Neural cell (in vitro differentiated cells): Measurements from ENCODE around the gene EPAS1. TPM values are rescaled to one million over a fixed set of nuclear protein-coding genes. Genes with fewer than 3 reads are reported as not detected.

Experiments
- H2AFZ ChIP-seq: fragments of 200-600, 300-800 bp; sonication (generic), shearing (Covaris generic); 2 replicates; pipeline ENCODE4 v1.6.0; 2014; ENCODE audit warnings: low read depth, mild to moderate bottlenecking, antibody characterized with exemption, low read length, moderate library complexity
- H3F3A ChIP-seq: fragments of 200-600 bp; shearing (Covaris generic); 2 replicates; pipeline ENCODE4 v1.6.1; 2016; ENCODE audit warnings: mild to moderate bottlenecking, moderate library complexity, mixed read lengths, antibody characterized with exemption, low read length; ENCODE audit not compliant: insufficient read depth, poor library complexity, severe bottlenecking
- H3K27ac ChIP-seq: fragments of 200-600, 300-800 bp; sonication (generic), shearing (Covaris generic); 2 replicates; pipeline ENCODE4 v1.5.1; 2014; ENCODE audit warnings: mild to moderate bottlenecking, low read length, moderate library complexity
- H3K27me3 ChIP-seq: fragments of 300-800, 200-600 bp; sonication (generic), shearing (Covaris generic); 2 replicates; pipeline ENCODE4 v1.6.0; 2014; ENCODE audit warnings: mild to moderate bottlenecking, low read depth, low read length, moderate library complexity; ENCODE audit not compliant: insufficient read depth
- H3K36me3 ChIP-seq: fragments of 300-800, 200-600 bp; sonication (generic), shearing (Covaris generic); 2 replicates; pipeline ENCODE4 v1.5.1; 2014; ENCODE audit warnings: mild to moderate bottlenecking, antibody characterized with exemption, low read length, moderate library complexity; ENCODE audit not compliant: insufficient read depth
- H3K4me2 ChIP-seq: fragments of 300-800, 200-600 bp; sonication (generic), shearing (Covaris generic); 2 replicates; pipeline ENCODE4 v1.6.0; 2014; ENCODE audit warnings: mild to moderate bottlenecking, low read length
- H3K4me3 ChIP-seq: fragments of 300-800, 200-600 bp; sonication (generic), shearing (Covaris generic); 2 replicates; pipeline ENCODE4 v1.5.1; 2014; ENCODE audit warnings: mild to moderate bottlenecking, low read length, moderate library complexity
- H3K79me2 ChIP-seq: fragments of 200-600 bp; shearing (Covaris generic); replicated peaks from 2 replicates; pipeline ENCODE4 v1.6.0; 2014; ENCODE audit warnings: mild to moderate bottlenecking, low read length, moderate library complexity; ENCODE audit not compliant: insufficient read depth
- H3K9ac ChIP-seq: fragments of 300-800, 200-600 bp; sonication (generic), shearing (Covaris generic); 2 replicates; pipeline ENCODE4 v1.6.1; 2016; ENCODE audit warnings: mild to moderate bottlenecking, low read length, mixed read lengths
- H3K9me2 ChIP-seq: fragments of 200-600 bp; shearing (Covaris generic); 2 replicates; pipeline ENCODE4 v1.6.1; 2016; ENCODE audit warnings: mild to moderate bottlenecking, low read length, mixed read lengths; ENCODE audit not compliant: insufficient read depth
- H3K9me3 ChIP-seq: fragments of 200-600, 300-800 bp; sonication (generic), shearing (Covaris generic); 2 replicates; pipeline ENCODE4 v1.6.1; 2016; ENCODE audit warnings: mild to moderate bottlenecking, mixed run types, low read length, moderate library complexity, mixed read lengths
- H4K20me1 ChIP-seq: fragments of 200-600 bp; shearing (Covaris generic); 2 replicates; pipeline ENCODE4 v1.6.1; 2016; ENCODE audit warnings: mild to moderate bottlenecking, mixed run types; ENCODE audit not compliant: insufficient read depth
- CTCF ChIP-seq: fragments of 450-650 bp; IDR thresholded peaks from 2 replicates; pipeline ENCODE4 v1.5.1; 2014; ENCODE audit warnings: antibody characterized with exemption, mild to moderate bottlenecking, moderate library complexity; ENCODE audit not compliant: poor library complexity, severe bottlenecking
- EP300 ChIP-seq: fragments of 450-650 bp; conservative IDR thresholded peaks from 2 replicates; pipeline ENCODE4 v1.6.1; 2014; ENCODE audit warnings: antibody characterized with exemption, mild to moderate bottlenecking, moderate library complexity; ENCODE audit not compliant: poor library complexity, severe bottlenecking
- EZH2 ChIP-seq: fragments of 200-600, 300-800 bp; shearing (Covaris generic), sonication (generic); IDR thresholded peaks from 2 replicates; pipeline ENCODE4 v1.6.1; 2014; ENCODE audit warnings: antibody characterized with exemption, low read length, borderline replicate concordance, mild to moderate bottlenecking; ENCODE audit not compliant: insufficient read depth, poor library complexity, severe bottlenecking
- MXI1 ChIP-seq: fragments of 450-650 bp; conservative IDR thresholded peaks from 2 replicates; pipeline ENCODE4 v1.6.1; 2014; ENCODE audit warnings: antibody characterized with exemption, mild to moderate bottlenecking; ENCODE audit not compliant: poor library complexity, severe bottlenecking
- POLR2AphosphoS5 ChIP-seq: IDR thresholded peaks from 2 replicates; pipeline ENCODE4 v1.6.1; 2012
- RAD21 ChIP-seq: fragments of 450-650 bp; conservative IDR thresholded peaks from 2 replicates; pipeline ENCODE4 v1.6.1; 2014; ENCODE audit warnings: antibody characterized with exemption, mild to moderate bottlenecking, moderate library complexity
- REST ChIP-seq: IDR thresholded peaks from 2 replicates; pipeline ENCODE4 v1.6.1; 2012; ENCODE audit warnings: borderline replicate concordance
- SMC3 ChIP-seq: fragments of 450-650 bp; conservative IDR thresholded peaks from 2 replicates; pipeline ENCODE4 v1.6.1; 2014; ENCODE audit warnings: antibody characterized with exemption, mild to moderate bottlenecking, moderate library complexity; ENCODE audit not compliant: poor library complexity
- TAF1 ChIP-seq: IDR thresholded peaks from 2 replicates; pipeline ENCODE4 v1.6.1; 2012; ENCODE audit warnings: low read depth
- polyA plus RNA-seq: library from polyadenylated mRNA; depleted of rRNA; stranded (reverse); fragments of >200 nt; gene quantifications from 2 replicates; pipeline ENCODE4 v1.2.3, GENCODE V29; 2014

Gene EPAS1
- polyA plus RNA-seq, 1 donor from 2014 or later, result not detected

- H3K4me2 ChIP-seq, result no peak overlapping the region
- no peaks in the 10 kb centered on the region for H3K36me3 ChIP-seq
- H3K9ac ChIP-seq, result no peak overlapping the region
- no peaks in the 10 kb centered on the region for H3F3A ChIP-seq
- H3K9me2 ChIP-seq, result no peaks in the 10 kb centered on the region
- no peaks in the 10 kb centered on the region for H3K79me2 ChIP-seq
- H4K20me1 ChIP-seq, result no peaks in the 10 kb centered on the region
- no peak overlapping the region for H3K4me3 ChIP-seq
- no peak for TF ChIP-seq POLR2AphosphoS5
- no peak for TF ChIP-seq TAF1
- TF ChIP-seq MXI1, result no peak
- TF ChIP-seq EZH2, result no peak
- no peak for TF ChIP-seq RAD21
- TF ChIP-seq SMC3, result no peak
- TF ChIP-seq REST, result no peak
- TF ChIP-seq CTCF, result no peak
- TF ChIP-seq EP300, result no peak
- H3K27ac ChIP-seq, result no peak overlapping the region
- H2AFZ ChIP-seq, result no peak overlapping the region
- no peaks in the 10 kb centered on the region for H3K27me3 ChIP-seq
- no peaks in the 10 kb centered on the region for H3K9me3 ChIP-seq
Observed at GRCh38 chr2:46259777-46260168, 37.4 kb upstream of the EPAS1 start.

- Histone ChIP-seq H3K4me3 (no peak overlapping the region), H3F3A (no peaks in the 10 kb centered on the region), H3K9me2 (no peaks in the 10 kb centered on the region), H3K36me3 (no peaks in the 10 kb centered on the region), H2AFZ (no peak overlapping the region), H4K20me1 (no peaks in the 10 kb centered on the region), H3K9ac (no peak overlapping the region), H3K4me2 (no peak overlapping the region), H3K79me2 (no peaks in the 10 kb centered on the region), H3K27me3 (no peaks in the 10 kb centered on the region), H3K9me3 (no peaks in the 10 kb centered on the region), H3K27ac (no peak overlapping the region)
- no peak for TF ChIP-seq RAD21
- TF ChIP-seq TAF1, result no peak
- TF ChIP-seq REST, result no peak
- TF ChIP-seq EP300, result no peak
- no peak for TF ChIP-seq SMC3
- TF ChIP-seq MXI1, result no peak
- no peak for TF ChIP-seq CTCF
- no peak for TF ChIP-seq POLR2AphosphoS5
- TF ChIP-seq EZH2, result no peak
Observed at GRCh38 chr2:46260305-46260704, 36.9 kb upstream of the EPAS1 start.
